Measurements from ENCODE around the gene STX3.
"Not testable (repeated sequence)": the region's sequence is repeated elsewhere in the genome, so short reads cannot be mapped to it uniquely, and the experiment has no call there.

Gene STX3

DNA sequence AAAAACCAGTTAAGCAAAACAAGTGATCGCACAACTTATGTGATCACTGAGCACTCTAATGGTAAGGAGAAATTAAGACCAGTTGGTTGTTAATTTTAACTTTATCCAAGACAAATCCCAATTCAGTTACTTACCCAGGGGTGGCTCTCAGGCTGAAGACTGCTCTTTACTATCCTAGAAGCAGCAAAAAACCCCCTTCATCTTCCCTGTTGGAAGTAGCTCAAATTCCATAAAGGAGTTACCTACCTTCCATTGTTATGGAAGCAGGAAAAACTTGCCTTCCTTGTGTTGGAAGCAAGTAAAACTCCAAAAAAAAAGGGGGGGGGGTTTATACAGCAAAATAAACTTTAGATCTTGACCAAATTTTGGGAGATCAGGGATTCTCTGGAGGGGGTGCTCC lies 60.6 kb downstream of the STX3 start:
- Histone ChIP-seq H3K27me3 (ENCODE audit: insufficient read depth, poor library complexity, severe bottlenecking) (no peaks in the 10 kb centered on the region), H3K4me3 (replicated peaks; ENCODE audit: insufficient read depth, low read length) (no peak overlapping the region), H3K27ac (replicated peaks) (no peak overlapping the region)
- TF ChIP-seq POLR2AphosphoS5 (IDR thresholded peaks at IDR 0.05; ENCODE audit: low read depth): no peak
- TF ChIP-seq, protein P1, sequence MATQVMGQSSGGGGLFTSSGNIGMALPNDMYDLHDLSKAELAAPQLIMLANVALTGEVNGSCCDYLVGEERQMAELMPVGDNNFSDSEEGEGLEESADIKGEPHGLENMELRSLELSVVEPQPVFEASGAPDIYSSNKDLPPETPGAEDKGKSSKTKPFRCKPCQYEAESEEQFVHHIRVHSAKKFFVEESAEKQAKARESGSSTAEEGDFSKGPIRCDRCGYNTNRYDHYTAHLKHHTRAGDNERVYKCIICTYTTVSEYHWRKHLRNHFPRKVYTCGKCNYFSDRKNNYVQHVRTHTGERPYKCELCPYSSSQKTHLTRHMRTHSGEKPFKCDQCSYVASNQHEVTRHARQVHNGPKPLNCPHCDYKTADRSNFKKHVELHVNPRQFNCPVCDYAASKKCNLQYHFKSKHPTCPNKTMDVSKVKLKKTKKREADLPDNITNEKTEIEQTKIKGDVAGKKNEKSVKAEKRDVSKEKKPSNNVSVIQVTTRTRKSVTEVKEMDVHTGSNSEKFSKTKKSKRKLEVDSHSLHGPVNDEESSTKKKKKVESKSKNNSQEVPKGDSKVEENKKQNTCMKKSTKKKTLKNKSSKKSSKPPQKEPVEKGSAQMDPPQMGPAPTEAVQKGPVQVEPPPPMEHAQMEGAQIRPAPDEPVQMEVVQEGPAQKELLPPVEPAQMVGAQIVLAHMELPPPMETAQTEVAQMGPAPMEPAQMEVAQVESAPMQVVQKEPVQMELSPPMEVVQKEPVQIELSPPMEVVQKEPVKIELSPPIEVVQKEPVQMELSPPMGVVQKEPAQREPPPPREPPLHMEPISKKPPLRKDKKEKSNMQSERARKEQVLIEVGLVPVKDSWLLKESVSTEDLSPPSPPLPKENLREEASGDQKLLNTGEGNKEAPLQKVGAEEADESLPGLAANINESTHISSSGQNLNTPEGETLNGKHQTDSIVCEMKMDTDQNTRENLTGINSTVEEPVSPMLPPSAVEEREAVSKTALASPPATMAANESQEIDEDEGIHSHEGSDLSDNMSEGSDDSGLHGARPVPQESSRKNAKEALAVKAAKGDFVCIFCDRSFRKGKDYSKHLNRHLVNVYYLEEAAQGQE (IDR thresholded peaks at IDR 0.05; ENCODE audit: insufficient replicate concordance, low read depth): no peak
- TF ChIP-seq GABPA (IDR thresholded peaks at IDR 0.05; ENCODE audit: low read depth): no peak
- no peak for TF ChIP-seq SPI1 (IDR thresholded peaks at IDR 0.05; ENCODE audit: borderline replicate concordance, low read depth)
- TF ChIP-seq, protein P2, sequence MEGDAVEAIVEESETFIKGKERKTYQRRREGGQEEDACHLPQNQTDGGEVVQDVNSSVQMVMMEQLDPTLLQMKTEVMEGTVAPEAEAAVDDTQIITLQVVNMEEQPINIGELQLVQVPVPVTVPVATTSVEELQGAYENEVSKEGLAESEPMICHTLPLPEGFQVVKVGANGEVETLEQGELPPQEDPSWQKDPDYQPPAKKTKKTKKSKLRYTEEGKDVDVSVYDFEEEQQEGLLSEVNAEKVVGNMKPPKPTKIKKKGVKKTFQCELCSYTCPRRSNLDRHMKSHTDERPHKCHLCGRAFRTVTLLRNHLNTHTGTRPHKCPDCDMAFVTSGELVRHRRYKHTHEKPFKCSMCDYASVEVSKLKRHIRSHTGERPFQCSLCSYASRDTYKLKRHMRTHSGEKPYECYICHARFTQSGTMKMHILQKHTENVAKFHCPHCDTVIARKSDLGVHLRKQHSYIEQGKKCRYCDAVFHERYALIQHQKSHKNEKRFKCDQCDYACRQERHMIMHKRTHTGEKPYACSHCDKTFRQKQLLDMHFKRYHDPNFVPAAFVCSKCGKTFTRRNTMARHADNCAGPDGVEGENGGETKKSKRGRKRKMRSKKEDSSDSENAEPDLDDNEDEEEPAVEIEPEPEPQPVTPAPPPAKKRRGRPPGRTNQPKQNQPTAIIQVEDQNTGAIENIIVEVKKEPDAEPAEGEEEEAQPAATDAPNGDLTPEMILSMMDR (IDR thresholded peaks at IDR 0.05; ENCODE audit: insufficient read depth, low read length): no peak
- DNase-seq (ENCODE audit: low read depth in 1 of 2, low spot score in 1 of 2): no peak

DNA sequence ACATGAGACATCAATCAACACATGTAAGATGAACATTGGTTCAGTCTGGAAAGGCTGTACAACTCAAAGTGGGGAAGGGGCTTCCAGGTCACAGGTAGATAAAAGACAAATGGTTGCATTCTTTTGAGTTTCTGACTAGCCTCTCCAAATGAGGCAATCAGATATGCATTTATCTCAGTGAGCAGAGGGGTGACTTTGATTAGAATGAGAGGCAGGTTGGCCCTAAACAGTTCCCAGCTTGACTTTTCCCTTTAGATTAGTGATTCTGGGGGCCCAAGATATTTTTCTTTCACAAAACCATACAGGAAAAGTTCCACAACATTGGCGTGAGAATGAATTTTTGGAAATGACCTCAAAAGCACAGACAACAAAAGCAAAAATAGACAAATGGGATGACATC lies 61.3 kb downstream of the STX3 start:
- not testable (repeated sequence) for DNase-seq (ENCODE audit: low read depth in 1 of 2, low spot score in 1 of 2); H3K27me3 ChIP-seq (ENCODE audit: insufficient read depth, poor library complexity, severe bottlenecking); H3K27ac ChIP-seq (replicated peaks); H3K4me3 ChIP-seq (replicated peaks; ENCODE audit: insufficient read depth, low read length)

DNA sequence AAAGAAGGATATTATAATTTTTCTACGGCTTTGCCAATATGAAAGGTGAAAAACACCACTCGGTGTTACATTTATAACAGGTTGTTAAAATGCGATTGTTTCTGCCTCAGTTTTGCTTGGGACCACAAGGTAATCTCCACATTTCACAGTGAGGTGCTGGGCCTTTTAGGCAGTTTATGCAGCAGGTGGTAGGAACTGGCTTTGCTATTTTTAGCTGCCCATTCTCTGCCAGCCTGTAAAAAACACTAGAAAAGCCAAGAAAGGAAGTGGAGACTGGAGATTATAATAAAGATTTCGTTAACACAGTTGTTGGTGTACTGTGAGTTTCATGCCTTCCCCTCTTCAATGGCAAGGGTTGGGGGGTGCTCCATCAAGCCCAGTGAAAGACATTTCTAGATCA lies 63.4 kb downstream of the STX3 start:
- H3K4me3 ChIP-seq (replicated peaks; ENCODE audit: insufficient read depth, low read length): no peak overlapping the region
- H3K27me3 ChIP-seq (ENCODE audit: insufficient read depth, poor library complexity, severe bottlenecking): no peaks in the 10 kb centered on the region
- TF ChIP-seq SPI1 (IDR thresholded peaks at IDR 0.05; ENCODE audit: borderline replicate concordance, low read depth) (peak; percentile 74; the same call in 1 of the 2 replicates), GABPA (IDR thresholded peaks at IDR 0.05; ENCODE audit: low read depth) (no peak)
- peak overlapping the region; percentile 10; the same call in 1 of the 2 replicates for H3K27ac ChIP-seq (replicated peaks)
- DNase-seq (ENCODE audit: low read depth in 1 of 2, low spot score in 1 of 2): peak in 1 of 2 experiments; percentile 14

DNA sequence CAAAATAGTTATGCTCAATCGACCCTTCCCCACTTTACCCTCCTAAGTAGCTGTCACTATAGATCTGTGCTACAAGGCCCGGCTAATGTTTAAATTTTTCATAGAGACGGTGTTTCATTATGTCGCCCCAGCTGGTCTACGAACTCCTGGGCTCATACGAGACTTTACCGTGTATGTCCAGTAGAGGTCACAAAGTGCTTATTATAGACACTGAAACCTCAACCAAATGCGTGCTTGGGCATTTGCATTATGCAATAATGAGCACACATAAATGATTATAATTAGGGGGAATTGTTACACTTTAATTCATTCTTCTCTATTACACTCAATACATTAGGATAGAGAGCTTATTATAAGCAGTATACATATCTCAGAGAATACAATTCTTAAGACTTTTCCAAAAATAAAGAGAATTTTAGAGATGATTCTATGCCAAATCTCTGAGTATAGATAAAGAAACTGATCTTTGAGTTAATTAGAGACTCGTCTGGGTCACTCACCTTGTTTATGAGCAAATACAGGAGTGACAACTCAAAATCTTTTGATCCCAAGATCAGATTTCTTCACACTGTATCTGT lies 67.9 kb downstream of the STX3 start:
- H3K27ac ChIP-seq (replicated peaks): no peak overlapping the region
- TF ChIP-seq POLR2AphosphoS5 (IDR thresholded peaks at IDR 0.05; ENCODE audit: low read depth) (no peak), GABPA (IDR thresholded peaks at IDR 0.05; ENCODE audit: low read depth) (no peak), SPI1 (IDR thresholded peaks at IDR 0.05; ENCODE audit: borderline replicate concordance, low read depth) (no peak)
- TF ChIP-seq, protein P1 (IDR thresholded peaks at IDR 0.05; ENCODE audit: insufficient replicate concordance, low read depth): no peak
- TF ChIP-seq, protein P2 (IDR thresholded peaks at IDR 0.05; ENCODE audit: insufficient read depth, low read length): peak; percentile 38
- peak; percentile 38 to 75 for DNase-seq (ENCODE audit: low read depth in 1 of 2, low spot score in 1 of 2)
- no peaks in the 10 kb centered on the region for H3K27me3 ChIP-seq (ENCODE audit: insufficient read depth, poor library complexity, severe bottlenecking)
- no peak overlapping the region for H3K4me3 ChIP-seq (replicated peaks; ENCODE audit: insufficient read depth, low read length)

DNA sequence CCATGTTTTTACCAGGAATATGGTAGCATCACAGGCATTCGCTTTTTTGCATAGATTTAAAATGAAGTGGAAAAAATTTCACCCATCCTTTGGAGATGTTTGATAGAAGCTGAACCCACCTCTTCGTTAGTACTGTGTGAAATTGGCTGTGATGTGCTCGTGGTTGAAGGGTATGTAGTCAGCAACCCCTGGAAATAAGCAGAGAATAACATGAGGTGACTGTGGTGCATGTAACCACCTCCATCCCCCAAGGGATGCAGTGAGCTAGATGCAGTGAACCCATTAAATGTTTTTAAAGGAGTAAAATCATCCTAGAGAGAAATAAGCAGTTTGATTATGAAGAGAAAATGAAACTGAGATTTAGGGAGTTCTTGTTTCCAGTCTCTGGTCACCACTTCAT lies 74.2 kb downstream of the STX3 start:
- H3K27ac ChIP-seq (replicated peaks): no peak overlapping the region
- H3K27me3 ChIP-seq (ENCODE audit: insufficient read depth, poor library complexity, severe bottlenecking): no peaks in the 10 kb centered on the region
- TF ChIP-seq GABPA (IDR thresholded peaks at IDR 0.05; ENCODE audit: low read depth) (no peak), SPI1 (IDR thresholded peaks at IDR 0.05; ENCODE audit: borderline replicate concordance, low read depth) (no peak), POLR2AphosphoS5 (IDR thresholded peaks at IDR 0.05; ENCODE audit: low read depth) (no peak)
- TF ChIP-seq, protein P1 (IDR thresholded peaks at IDR 0.05; ENCODE audit: insufficient replicate concordance, low read depth): no peak
- TF ChIP-seq, protein P2 (IDR thresholded peaks at IDR 0.05; ENCODE audit: insufficient read depth, low read length): no peak
- no peak overlapping the region for H3K4me3 ChIP-seq (replicated peaks; ENCODE audit: insufficient read depth, low read length)
- no peak for DNase-seq (ENCODE audit: low read depth in 1 of 2, low spot score in 1 of 2)

Measured in HL-60 (cell line).